ENCODE measurements around the gene ACTN1. TPM values are rescaled to one million over a fixed set of nuclear protein-coding genes. Genes with fewer than 3 reads are reported as not detected.
A peak's percentile ranks its signal among the peaks of the same experiment; 100 is the strongest.
"Not testable (repeated sequence)": the region's sequence is repeated elsewhere in the genome, so short reads cannot be mapped to it uniquely, and the experiment has no call there.

Gene ACTN1
- total RNA-seq, 1 donor = 447 TPM

- Histone ChIP-seq H3K4me2 (ENCODE audit: insufficient read depth, low read length) (no peak overlapping the region), H3K27me3 (ENCODE audit: insufficient read depth, low read length) (no peaks in the 10 kb centered on the region), H2AFZ (ENCODE audit: low read length) (no peak overlapping the region), H4K20me1 (ENCODE audit: insufficient read depth, low read length) (peaks cover 78% of the 10 kb centered on the region), H3K79me2 (ENCODE audit: insufficient read depth, low read length) (peaks cover 100% of the 10 kb centered on the region), H3K4me3 (ENCODE audit: insufficient read depth, low read length) (no peak overlapping the region), H3K4me1 (ENCODE audit: insufficient read depth, low read length) (peaks cover 73% of the 10 kb centered on the region), H3K9me3 (ENCODE audit: low read depth, low read length) (no peaks in the 10 kb centered on the region), H3K36me3 (ENCODE audit: insufficient read depth, low read length) (peaks cover 68% of the 10 kb centered on the region), H3K27ac (ENCODE audit: low read depth, low read length) (peak overlapping the region; percentile 57)
- DNase-seq (ENCODE audit: insufficient read length, low spot score, missing footprints) = no peak
- no peak for TF ChIP-seq CTCF (IDR thresholded peaks at IDR 0.05; ENCODE audit: extremely low read depth, low read depth, low read length)
Observed at GRCh38 chr14:68973639-68974038, 5.5 kb downstream of the ACTN1 start.

GRCh38 chr14:68973219-68973565, 5.9 kb downstream of the ACTN1 start:
- H3K27ac ChIP-seq (ENCODE audit: low read depth, low read length) = peak overlapping the region; percentile 57

GRCh38 chr14:68972507-68973218, 6.4 kb downstream of the ACTN1 start:
- Histone ChIP-seq H3K79me2 (ENCODE audit: insufficient read depth, low read length) (peaks cover 100% of the 10 kb centered on the region), H3K27me3 (ENCODE audit: insufficient read depth, low read length) (no peaks in the 10 kb centered on the region), H3K27ac (ENCODE audit: low read depth, low read length) (peak overlapping the region; percentile 57), H3K4me3 (ENCODE audit: insufficient read depth, low read length) (no peak overlapping the region), H3K36me3 (ENCODE audit: insufficient read depth, low read length) (peaks cover 76% of the 10 kb centered on the region), H3K4me2 (ENCODE audit: insufficient read depth, low read length) (no peak overlapping the region), H3K9me3 (ENCODE audit: low read depth, low read length) (no peaks in the 10 kb centered on the region), H3K4me1 (ENCODE audit: insufficient read depth, low read length) (peaks cover 78% of the 10 kb centered on the region), H2AFZ (ENCODE audit: low read length) (no peak overlapping the region), H4K20me1 (ENCODE audit: insufficient read depth, low read length) (peaks cover 87% of the 10 kb centered on the region)
- no peak for DNase-seq (ENCODE audit: insufficient read length, low spot score, missing footprints)
- TF ChIP-seq CTCF (IDR thresholded peaks at IDR 0.05; ENCODE audit: extremely low read depth, low read depth, low read length) = no peak

More at GRCh38 chr14:68973219-68973565, 5.9 kb downstream of the ACTN1 start:
- Histone ChIP-seq H3K4me1 (ENCODE audit: insufficient read depth, low read length) (peaks cover 73% of the 10 kb centered on the region), H3K79me2 (ENCODE audit: insufficient read depth, low read length) (peaks cover 100% of the 10 kb centered on the region), H3K36me3 (ENCODE audit: insufficient read depth, low read length) (peaks cover 70% of the 10 kb centered on the region), H4K20me1 (ENCODE audit: insufficient read depth, low read length) (peaks cover 82% of the 10 kb centered on the region)
- not testable (repeated sequence) for H3K4me2 ChIP-seq (ENCODE audit: insufficient read depth, low read length); H3K27me3 ChIP-seq (ENCODE audit: insufficient read depth, low read length); DNase-seq (ENCODE audit: insufficient read length, low spot score, missing footprints); H3K4me3 ChIP-seq (ENCODE audit: insufficient read depth, low read length); H2AFZ ChIP-seq (ENCODE audit: low read length); H3K9me3 ChIP-seq (ENCODE audit: low read depth, low read length)

GRCh38 chr14:68971411-68972035, 7.6 kb downstream of the ACTN1 start:
- no peak for TF ChIP-seq CTCF (IDR thresholded peaks at IDR 0.05; ENCODE audit: extremely low read depth, low read depth, low read length)
- no peak overlapping the region for H3K4me2 ChIP-seq (ENCODE audit: insufficient read depth, low read length)
- no peaks in the 10 kb centered on the region for H3K27me3 ChIP-seq (ENCODE audit: insufficient read depth, low read length)
- no peak overlapping the region for H2AFZ ChIP-seq (ENCODE audit: low read length)
- no peaks in the 10 kb centered on the region for H3K9me3 ChIP-seq (ENCODE audit: low read depth, low read length)
- H3K27ac ChIP-seq (ENCODE audit: low read depth, low read length) = peak overlapping the region; percentile 57
- H3K4me1 ChIP-seq (ENCODE audit: insufficient read depth, low read length) = peaks cover 81% of the 10 kb centered on the region
- no peak overlapping the region for H3K4me3 ChIP-seq (ENCODE audit: insufficient read depth, low read length)
- peaks cover 100% of the 10 kb centered on the region for H3K79me2 ChIP-seq (ENCODE audit: insufficient read depth, low read length)
- DNase-seq (ENCODE audit: insufficient read length, low spot score, missing footprints) = no peak
- H4K20me1 ChIP-seq (ENCODE audit: insufficient read depth, low read length) = peaks cover 99% of the 10 kb centered on the region
- H3K36me3 ChIP-seq (ENCODE audit: insufficient read depth, low read length) = peaks cover 74% of the 10 kb centered on the region
